ENCODE measurements around the gene GBP2.

Gene GBP2

DNA sequence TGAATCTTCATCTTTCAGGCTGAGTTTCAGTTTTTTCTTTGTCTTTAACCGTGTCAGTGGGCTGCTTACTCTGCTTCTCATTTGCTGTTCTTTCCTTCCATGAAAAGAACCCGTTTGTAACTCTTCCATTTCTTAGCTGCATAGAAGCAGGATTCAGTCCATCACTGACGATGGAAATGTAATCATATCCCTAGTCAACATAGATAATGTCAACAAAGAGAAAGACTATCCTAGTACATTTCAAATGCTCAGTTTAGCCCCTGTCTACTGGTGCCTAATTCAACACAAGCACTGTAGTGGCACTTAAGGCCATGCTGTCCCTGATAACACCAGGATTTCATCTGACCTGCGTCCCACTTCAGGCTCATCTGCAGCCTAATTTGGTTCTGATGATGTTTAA, 61.3 kb downstream of the GBP2 start:
- no peak for DNase-seq (ENCODE audit: low spot score)

DNA sequence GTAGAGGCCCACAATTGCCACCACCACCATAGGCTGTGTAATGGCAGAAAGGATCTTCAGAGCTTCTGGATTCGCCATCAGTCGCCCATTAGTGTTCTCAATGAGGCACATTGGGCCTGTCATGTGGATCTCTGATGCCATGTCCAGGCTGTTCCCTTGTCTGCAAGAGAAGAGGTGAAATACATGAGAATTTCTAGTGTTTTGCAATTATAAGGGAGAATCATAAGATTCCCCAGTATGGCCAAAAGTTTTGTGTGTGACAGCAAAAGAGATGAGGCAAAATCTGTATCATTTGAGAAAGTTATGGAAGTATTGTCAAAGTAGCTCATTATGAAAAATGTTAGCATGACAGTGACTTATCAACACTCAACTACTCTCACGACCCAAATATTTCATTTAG, 62.8 kb downstream of the GBP2 start:
- DNase-seq (ENCODE audit: low spot score), result no peak

DNA sequence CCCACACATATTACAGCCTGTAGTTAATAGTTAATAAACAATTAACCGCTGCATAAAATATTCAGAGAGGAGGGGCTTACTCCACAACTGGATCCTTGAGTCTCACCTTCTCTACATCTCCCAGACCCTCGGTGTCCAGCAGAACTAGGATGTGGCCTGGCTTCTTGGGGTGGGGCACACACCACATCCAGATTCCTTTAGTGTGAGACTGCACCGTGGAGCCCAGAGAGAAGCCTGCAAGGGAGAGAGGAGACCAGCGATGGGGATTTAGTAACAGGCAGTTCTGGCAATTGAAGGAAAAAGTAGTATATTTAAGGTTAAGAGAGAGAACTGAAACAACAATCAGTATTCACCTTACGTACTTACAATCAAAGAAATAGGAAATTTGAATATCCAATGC, 65.8 kb downstream of the GBP2 start:
- DNase-seq (ENCODE audit: low spot score), result no peak

All from LoVo (cell line).